Measurements from ENCODE around the gene OLIG2.

Gene OLIG2

GRCh38 chr21:33069243-33069642, 43.5 kb downstream of the OLIG2 start:
- no peak for DNase-seq

- DNase-seq = no peak
These were observed 43.9 kb downstream of the OLIG2 start for GRCh38 chr21:33069645-33069993.

GRCh38 chr21:33069994-33070743, 44.4 kb downstream of the OLIG2 start, which contains the start of gene OLIG1:
TSS of gene OLIG1 (plus strand) at chr21:33070141. CDS start at chr21:33070247, 106 bp downstream.
- no peak for DNase-seq

DNA sequence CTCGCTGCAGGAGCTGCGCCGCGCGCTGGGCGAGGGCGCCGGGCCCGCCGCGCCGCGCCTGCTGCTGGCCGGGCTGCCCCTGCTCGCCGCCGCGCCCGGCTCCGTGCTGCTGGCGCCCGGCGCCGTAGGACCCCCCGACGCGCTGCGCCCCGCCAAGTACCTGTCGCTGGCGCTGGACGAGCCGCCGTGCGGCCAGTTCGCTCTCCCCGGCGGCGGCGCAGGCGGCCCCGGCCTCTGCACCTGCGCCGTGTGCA, 44.9 kb downstream of the OLIG2 start:
- DNase-seq = no peak

DNA sequence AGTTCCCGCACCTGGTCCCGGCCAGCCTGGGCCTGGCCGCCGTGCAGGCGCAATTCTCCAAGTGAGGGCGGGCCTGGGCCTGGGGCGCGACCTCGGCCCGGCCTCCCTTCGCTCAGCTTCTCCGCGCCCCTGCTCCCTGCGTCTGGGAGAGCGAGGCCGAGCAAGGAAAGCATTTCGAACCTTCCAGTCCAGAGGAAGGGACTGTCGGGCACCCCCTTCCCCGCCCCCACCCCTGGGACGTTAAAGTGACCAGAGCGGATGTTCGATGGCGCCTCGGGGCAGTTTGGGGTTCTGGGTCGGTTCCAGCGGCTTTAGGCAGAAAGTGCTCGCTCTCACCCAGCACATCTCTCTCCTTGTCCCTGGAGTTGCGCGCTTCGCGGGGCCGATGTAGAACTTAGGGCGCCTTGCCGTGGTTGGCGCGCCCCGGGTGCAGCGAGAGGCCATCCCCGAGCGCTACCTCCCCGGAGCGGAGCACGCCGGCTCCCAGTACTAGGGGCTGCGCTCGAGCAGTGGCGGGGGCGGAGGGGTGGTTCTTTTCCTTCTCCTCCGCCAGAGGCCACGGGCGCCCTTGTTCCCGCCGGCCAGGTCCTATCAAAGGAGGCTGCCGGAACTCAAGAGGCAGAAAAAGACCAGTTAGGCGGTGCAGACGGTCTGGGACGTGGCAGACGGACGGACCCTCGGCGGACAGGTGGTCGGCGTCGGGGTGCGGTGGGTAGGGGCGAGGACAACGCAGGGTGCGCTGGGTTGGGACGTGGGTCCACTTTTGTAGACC, 45.4 kb downstream of the OLIG2 start:
- DNase-seq = no peak

- no peak for DNase-seq
These were observed 46.1 kb downstream of the OLIG2 start for GRCh38 chr21:33071770-33072306.

DNA sequence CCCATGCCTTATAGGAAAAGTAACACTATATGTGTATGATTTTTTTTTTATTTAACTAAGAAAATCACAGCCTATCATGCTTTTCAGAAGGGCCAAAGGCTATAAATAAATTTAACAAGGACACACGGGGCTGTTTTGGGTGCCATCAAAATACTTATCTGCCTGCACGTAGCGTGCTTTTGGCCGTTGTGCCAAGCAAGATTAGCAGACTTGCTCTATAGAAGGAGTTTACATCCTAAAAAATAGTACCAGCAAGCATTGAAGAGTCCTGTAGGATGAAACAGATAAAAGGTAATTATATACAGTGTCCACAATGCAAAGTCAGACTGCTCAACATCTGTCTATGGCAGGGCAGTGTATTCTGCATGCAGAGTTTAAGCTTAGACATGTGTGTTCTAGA, 47.9 kb downstream of the OLIG2 start:
- DNase-seq = no peak

DNA sequence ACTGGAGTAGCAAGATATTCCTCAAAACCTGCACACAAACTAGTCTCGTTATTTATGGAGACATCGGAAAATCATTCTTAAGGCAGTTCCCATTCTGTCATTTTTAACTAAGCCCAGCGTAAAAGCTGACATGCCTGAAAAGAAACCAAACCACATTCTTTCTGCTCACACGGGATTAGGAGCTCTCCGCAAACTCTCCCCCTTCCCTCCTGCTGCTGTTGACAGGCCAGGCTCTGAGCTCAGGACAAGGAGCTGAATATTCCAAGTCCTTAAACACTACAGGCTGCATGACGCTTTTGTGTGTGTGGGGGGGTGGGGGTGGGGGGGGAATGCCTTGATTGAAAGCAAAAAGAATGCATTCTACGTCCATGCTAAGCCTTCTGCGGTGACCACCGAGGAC, 49.4 kb downstream of the OLIG2 start:
- DNase-seq = no peak

DNA sequence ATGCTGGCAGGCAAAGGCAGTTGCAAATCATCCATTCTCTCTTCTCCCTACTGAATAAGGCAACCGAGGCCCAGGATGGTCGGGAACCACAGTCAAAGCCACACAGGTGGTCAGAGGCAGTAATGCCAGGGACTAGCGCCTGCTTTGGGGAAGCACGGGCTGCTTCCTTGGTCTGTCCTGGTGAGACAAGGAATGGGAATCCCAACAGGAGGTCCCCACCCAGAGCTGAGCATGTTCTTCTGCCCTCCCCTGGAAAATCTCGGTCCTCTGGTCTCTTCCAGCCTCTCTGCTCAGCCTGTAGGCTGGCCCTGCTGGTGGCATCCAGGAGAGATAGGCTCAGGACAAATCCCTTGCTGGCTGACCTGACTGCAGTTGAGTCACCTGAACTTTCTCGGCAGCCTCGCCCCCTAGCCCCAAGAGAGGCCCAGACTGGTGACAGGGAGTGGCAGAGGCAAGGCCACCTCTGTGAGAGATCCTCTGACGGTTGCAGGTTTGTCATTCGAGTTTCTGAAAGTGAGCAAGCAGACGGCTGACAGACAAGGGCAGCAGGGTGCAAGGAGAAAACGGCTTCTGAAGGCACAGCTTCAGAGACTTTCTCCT, 50.0 kb downstream of the OLIG2 start:
- no peak for DNase-seq

- DNase-seq = no peak
These were observed 51.0 kb downstream of the OLIG2 start for GRCh38 chr21:33076600-33077329.

Data from NCI-H1436 (cell line).